ENCODE results near the gene AARS2.

DNA sequence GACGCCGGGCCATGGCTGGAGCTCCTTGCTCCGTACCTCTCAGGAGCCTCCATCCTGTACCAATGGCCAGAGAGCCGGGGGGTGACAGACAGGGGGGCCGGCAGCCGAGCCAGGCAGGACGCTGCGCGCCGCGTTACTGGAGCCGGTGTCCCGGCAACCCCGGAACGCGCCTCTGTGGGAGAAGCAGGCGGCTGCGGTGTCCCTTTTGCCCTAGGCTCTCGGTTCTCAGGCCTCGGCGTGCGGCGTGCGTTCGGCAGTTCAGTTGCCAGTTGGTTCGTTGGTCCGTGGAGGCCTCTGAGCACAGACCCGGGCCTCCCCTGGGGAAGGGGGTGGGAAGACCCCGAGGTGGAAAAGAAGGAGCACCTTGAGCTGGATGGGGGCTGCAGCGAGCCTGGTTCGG, 29.3 kb upstream of the AARS2 start, which contains the start of gene SPATS1:
- TF ChIP-seq, protein P1, sequence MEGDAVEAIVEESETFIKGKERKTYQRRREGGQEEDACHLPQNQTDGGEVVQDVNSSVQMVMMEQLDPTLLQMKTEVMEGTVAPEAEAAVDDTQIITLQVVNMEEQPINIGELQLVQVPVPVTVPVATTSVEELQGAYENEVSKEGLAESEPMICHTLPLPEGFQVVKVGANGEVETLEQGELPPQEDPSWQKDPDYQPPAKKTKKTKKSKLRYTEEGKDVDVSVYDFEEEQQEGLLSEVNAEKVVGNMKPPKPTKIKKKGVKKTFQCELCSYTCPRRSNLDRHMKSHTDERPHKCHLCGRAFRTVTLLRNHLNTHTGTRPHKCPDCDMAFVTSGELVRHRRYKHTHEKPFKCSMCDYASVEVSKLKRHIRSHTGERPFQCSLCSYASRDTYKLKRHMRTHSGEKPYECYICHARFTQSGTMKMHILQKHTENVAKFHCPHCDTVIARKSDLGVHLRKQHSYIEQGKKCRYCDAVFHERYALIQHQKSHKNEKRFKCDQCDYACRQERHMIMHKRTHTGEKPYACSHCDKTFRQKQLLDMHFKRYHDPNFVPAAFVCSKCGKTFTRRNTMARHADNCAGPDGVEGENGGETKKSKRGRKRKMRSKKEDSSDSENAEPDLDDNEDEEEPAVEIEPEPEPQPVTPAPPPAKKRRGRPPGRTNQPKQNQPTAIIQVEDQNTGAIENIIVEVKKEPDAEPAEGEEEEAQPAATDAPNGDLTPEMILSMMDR (IDR thresholded peaks at IDR 0.05; ENCODE audit: low read depth, low read length), result no peak
- TF ChIP-seq POLR2A (IDR thresholded peaks at IDR 0.05; ENCODE audit: extremely low read depth, insufficient read length), result no peak
- TF ChIP-seq, protein P2, sequence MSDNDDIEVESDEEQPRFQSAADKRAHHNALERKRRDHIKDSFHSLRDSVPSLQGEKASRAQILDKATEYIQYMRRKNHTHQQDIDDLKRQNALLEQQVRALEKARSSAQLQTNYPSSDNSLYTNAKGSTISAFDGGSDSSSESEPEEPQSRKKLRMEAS (IDR thresholded peaks at IDR 0.05; ENCODE audit: low read depth, low read length), result no peak
